GM20000 (cell line): Measurements from ENCODE around the gene SYNGR3.

Source experiments
- DNase-seq: peaks from one replicate; pipeline ENCODE4 v3.0.0; 2012; ENCODE audit warnings: low spot score
- CTCF ChIP-seq: IDR thresholded peaks from 2 replicates; pipeline ENCODE4 v1.5.1; 2012; ENCODE audit warnings: mild to moderate bottlenecking, control low read depth; ENCODE audit errors: extremely low read depth, missing control alignments

The SYNGR3 gene

GRCh38 chr16:1987198-1987597 lies 2.6 kb upstream of the SYNGR3 start:
- no peak for DNase-seq
- TF ChIP-seq CTCF, result no peak

- no peak for DNase-seq
- no peak for TF ChIP-seq CTCF
Observed at GRCh38 chr16:1990101-1990350, 256 bp downstream of the SYNGR3 start.

- TF ChIP-seq CTCF, result no peak
- peak; percentile 72 for DNase-seq
Observed at GRCh38 chr16:1990351-1991134, 773 bp downstream of the SYNGR3 start.

GRCh38 chr16:1991135-1991551 lies 1.4 kb downstream of the SYNGR3 start:
- peak; percentile 74 for DNase-seq
- no peak for TF ChIP-seq CTCF

DNA sequence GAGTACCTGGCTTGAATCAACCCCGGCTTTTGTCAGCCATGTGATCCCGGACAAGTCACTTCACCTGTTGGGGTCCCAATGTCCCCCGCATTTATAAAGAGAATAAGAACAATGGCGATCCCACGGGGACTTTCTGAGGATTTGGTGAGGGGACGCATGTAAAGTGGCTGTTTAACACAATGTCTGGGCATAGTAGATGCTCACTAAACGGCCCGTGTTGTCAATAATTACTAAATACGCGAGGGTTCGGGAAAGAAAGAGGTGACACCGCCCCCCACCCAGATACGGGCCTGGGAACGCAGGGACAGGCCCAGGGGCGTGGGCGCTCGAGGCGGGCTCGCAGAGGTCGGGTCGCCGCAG lies 1.8 kb downstream of the SYNGR3 start:
- DNase-seq, result no peak

GRCh38 chr16:1991948-1992703 lies 2.4 kb downstream of the SYNGR3 start:
- no peak for TF ChIP-seq CTCF
- DNase-seq, result peak; percentile 100

More for the DNA sequence above, 1.8 kb downstream of the SYNGR3 start:
- no peak for TF ChIP-seq CTCF

DNA sequence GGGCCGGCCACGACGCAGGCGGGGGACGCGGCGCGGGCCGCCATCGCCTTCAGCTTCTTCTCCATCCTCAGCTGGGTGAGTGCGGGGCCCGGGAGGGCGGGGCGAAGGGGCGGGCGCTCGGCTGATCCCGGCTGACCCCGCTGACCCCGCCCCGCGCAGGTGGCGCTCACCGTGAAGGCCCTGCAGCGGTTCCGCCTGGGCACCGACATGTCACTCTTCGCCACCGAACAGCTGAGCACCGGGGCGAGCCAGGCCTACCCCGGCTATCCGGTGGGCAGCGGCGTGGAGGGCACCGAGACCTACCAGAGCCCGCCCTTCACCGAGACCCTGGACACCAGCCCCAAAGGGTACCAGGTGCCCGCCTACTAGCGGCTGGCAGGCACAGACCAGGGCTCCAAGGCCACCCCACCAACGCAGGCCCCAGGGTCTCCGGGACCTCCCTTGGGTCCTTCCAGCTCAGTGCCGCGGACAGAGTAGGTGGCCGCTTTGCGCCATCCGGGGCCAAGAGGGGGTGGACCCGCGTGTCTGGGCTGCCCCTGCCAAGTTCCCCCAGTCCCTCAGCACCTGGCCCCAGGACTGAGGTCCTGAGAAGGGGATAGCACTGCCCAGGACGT lies 3.0 kb downstream of the SYNGR3 start:
- no peak for DNase-seq
- TF ChIP-seq CTCF, result no peak
